ENCODE data around the gene ITLN1.

Gene ITLN1

DNA sequence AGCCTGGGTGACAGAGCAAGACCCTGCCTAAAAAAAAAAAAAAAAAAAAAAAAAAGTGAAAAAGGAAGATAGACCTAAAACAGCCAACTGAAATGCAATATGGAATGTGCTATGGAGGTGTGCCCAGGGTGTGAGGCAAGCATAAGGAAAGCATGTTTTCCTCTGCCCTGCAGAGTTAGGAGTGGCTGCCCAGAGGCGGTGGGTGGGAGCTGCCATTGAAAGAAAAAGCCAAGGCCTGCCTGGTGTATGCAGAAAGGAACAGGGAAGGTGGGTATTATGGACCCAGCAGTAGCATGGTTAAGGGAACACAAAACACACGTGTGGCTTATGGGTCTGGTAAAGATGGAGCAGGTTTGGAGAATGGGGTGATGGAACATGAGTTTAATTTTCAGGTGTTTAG, 31.2 kb downstream of the ITLN1 start:
- TF ChIP-seq CTCF (IDR thresholded peaks at IDR 0.05; ENCODE audit: control insufficient read depth, extremely low read depth, insufficient read depth) = no peak
- H3K4me3 ChIP-seq (ENCODE audit: low read depth, low read length) = no peak overlapping the region
- DNase-seq (ENCODE audit: low read depth) = no peak

GRCh38 chr1:160853014-160853413, 32.0 kb downstream of the ITLN1 start:
- no peak for TF ChIP-seq CTCF (IDR thresholded peaks at IDR 0.05; ENCODE audit: control insufficient read depth, extremely low read depth, insufficient read depth)
- no peak overlapping the region for H3K4me3 ChIP-seq (ENCODE audit: low read depth, low read length)
- DNase-seq (ENCODE audit: low read depth) = no peak

DNA sequence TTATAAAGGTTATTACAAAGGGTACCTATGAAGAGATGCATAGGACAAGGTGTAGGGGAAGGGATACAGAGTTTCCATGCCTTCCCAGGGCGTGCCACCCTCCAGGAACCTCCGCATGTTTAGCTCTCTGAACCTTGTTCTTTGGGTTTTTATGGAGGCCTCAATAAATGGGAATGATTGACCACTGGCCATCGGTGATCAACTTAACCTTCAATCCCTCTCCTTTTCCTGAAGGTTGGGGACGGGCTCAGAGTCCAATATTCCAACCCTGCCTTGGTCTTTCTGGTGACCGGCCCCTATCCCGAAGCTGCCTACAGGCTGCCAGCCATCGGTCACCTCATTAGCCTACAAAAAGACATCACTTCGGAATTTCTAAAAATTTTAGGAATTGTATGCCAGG, 34.0 kb downstream of the ITLN1 start:
- TF ChIP-seq CTCF (IDR thresholded peaks at IDR 0.05; ENCODE audit: control insufficient read depth, extremely low read depth, insufficient read depth) = no peak
- DNase-seq (ENCODE audit: low read depth) = no peak
- H3K4me3 ChIP-seq (ENCODE audit: low read depth, low read length) = no peak overlapping the region

DNA sequence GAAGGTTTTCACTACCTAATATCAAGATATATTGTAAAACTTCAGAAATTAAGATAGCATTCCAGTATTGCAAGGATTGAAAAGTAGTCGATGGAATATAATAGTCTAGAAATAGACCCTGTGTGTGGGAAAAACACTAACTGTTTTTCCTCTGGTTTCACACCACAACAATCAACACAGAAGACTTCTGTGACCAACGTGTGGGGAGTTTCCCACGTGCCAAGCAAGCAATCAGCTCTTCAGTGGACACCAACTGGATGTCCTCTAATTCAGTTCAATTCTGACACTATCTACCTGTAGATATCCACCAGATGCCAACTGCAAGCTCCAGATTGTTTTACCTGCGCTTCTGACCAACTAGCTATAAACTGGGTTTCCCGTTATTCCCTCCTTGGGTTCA, 34.4 kb downstream of the ITLN1 start:
- no peak for DNase-seq (ENCODE audit: low read depth)
- no peak for TF ChIP-seq CTCF (IDR thresholded peaks at IDR 0.05; ENCODE audit: control insufficient read depth, extremely low read depth, insufficient read depth)
- no peak overlapping the region for H3K4me3 ChIP-seq (ENCODE audit: low read depth, low read length)

- no peak for TF ChIP-seq CTCF (IDR thresholded peaks at IDR 0.05; ENCODE audit: control insufficient read depth, extremely low read depth, insufficient read depth)
- no peak for DNase-seq (ENCODE audit: low read depth)
- no peak overlapping the region for H3K4me3 ChIP-seq (ENCODE audit: low read depth, low read length)
Observed at GRCh38 chr1:160846281-160846680, 38.7 kb downstream of the ITLN1 start.

- DNase-seq (ENCODE audit: low read depth) = no peak
- no peak for TF ChIP-seq CTCF (IDR thresholded peaks at IDR 0.05; ENCODE audit: control insufficient read depth, extremely low read depth, insufficient read depth)
- H3K4me3 ChIP-seq (ENCODE audit: low read depth, low read length) = no peak overlapping the region
Observed at GRCh38 chr1:160844447-160845232, 40.3 kb downstream of the ITLN1 start.

DNA sequence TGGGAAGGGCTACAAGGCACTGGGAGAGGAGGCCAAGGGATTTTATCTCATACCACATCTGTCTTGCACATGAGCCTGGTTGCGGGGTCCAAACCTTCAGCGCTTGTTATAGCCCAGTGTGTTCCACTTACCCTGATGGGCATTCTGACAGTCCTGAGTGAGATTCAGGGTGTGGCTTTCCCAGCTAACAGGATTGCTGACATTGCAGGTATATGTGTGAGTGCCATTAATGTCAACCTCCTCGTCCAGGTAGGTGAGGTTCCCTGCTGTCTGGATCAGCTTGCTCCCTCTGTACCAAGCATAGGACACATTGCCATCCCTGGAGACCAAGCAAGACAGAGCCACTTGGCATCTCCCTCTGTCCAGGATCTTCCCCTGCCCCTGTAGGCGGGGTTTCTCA, 43.9 kb downstream of the ITLN1 start:
- H3K4me3 ChIP-seq (ENCODE audit: low read depth, low read length) = no peak overlapping the region
- no peak for DNase-seq (ENCODE audit: low read depth)
- TF ChIP-seq CTCF (IDR thresholded peaks at IDR 0.05; ENCODE audit: control insufficient read depth, extremely low read depth, insufficient read depth) = no peak
